ENCODE data around the gene RPTOR.

Gene RPTOR

DNA sequence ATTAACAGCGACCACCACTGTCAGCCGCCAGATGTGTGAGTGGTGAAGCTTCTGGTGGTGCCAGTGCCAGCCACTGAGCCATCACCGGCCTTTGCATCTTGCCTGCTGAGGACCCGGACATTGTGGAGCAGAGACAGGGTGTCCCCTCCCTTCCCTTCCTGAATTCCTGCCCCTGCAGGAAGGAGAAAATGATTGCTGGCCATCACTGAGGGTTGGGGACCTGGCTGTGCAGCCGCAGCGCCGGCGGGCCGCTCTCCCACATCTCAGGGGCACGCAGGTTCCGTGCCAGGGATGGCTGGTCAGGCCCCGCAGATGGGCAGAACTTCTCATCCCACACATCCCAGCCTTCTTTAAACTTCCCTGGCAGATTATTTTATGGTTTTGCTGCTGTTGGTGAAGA lies 56.5 kb downstream of the RPTOR start:
- H3K27ac ChIP-seq (ENCODE audit: low read depth, low read length) = no peak overlapping the region
- H3K36me3 ChIP-seq (ENCODE audit: control insufficient read depth in 1 of 2, insufficient read depth in 2 of 2, low read length in 2 of 2) = no peaks in the 10 kb centered on the region
- no peak overlapping the region for H3K4me3 ChIP-seq (ENCODE audit: low read depth in 1 of 2, low read length in 2 of 2)
- no peaks in the 10 kb centered on the region for H3K9me3 ChIP-seq (ENCODE audit: control insufficient read depth in 1 of 2, low read length in 2 of 2)
- peaks cover 37 to 41% of the 10 kb centered on the region in 2 donors for H3K4me1 ChIP-seq (ENCODE audit: control insufficient read depth in 1 of 2, insufficient read depth in 2 of 2, low read length in 2 of 2)
- H3K27me3 ChIP-seq (ENCODE audit: control insufficient read depth in 1 of 2, insufficient read depth in 2 of 2, low read length in 2 of 2) = no peaks in the 10 kb centered on the region
- H3K9ac ChIP-seq (ENCODE audit: low read depth in 1 of 2, low read length in 2 of 2) = no peak overlapping the region

- Histone ChIP-seq H3K27ac (ENCODE audit: low read depth, low read length) (no peak overlapping the region), H3K27me3 (ENCODE audit: control insufficient read depth in 1 of 2, insufficient read depth in 2 of 2, low read length in 2 of 2) (no peaks in the 10 kb centered on the region), H3K4me1 (ENCODE audit: control insufficient read depth in 1 of 2, insufficient read depth in 2 of 2, low read length in 2 of 2) (peaks cover 40 to 42% of the 10 kb centered on the region in 2 donors), H3K9ac (ENCODE audit: low read depth in 1 of 2, low read length in 2 of 2) (no peak overlapping the region), H3K4me3 (ENCODE audit: low read depth in 1 of 2, low read length in 2 of 2) (no peak overlapping the region), H3K36me3 (ENCODE audit: control insufficient read depth in 1 of 2, insufficient read depth in 2 of 2, low read length in 2 of 2) (no peaks in the 10 kb centered on the region), H3K9me3 (ENCODE audit: control insufficient read depth in 1 of 2, low read length in 2 of 2) (no peaks in the 10 kb centered on the region)
Measured at GRCh38 chr17:80603396-80603795, 58.8 kb downstream of the RPTOR start.

DNA sequence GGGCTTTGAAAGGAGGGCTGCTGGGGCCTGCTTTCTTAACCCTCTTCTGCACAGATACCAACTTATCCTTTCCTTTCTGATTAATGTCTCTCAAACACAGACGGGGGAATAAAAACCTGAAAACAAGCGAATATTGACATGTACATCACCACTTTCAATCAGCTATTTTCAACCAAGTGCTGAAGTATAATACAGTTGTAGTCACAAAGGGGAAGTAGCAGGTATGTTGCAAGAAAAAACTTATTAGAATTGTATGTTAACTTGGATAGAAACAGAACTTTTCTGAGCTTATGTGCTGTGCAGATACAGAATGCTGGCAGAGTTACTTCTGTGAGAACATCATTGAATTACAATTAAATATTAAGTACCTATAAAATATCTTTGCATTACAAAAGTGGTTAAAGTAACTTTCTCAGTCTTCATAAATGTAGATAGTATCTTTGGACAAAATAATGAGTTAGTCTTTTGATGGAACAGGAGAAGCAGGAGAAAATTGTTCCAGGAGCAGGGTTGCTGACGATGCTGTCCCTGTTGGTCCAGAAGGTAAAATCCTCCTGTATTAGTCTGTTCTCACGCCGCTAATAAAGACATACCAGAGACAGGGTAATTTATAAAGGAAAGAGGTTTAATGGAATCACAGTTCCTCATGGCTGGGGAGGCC lies 59.5 kb downstream of the RPTOR start:
- no peaks in the 10 kb centered on the region for H3K9me3 ChIP-seq (ENCODE audit: control insufficient read depth in 1 of 2, low read length in 2 of 2)
- no peak overlapping the region for H3K4me3 ChIP-seq (ENCODE audit: low read depth in 1 of 2, low read length in 2 of 2)
- no peak overlapping the region for H3K9ac ChIP-seq (ENCODE audit: low read depth in 1 of 2, low read length in 2 of 2)
- H3K27me3 ChIP-seq (ENCODE audit: control insufficient read depth in 1 of 2, insufficient read depth in 2 of 2, low read length in 2 of 2) = no peaks in the 10 kb centered on the region
- H3K27ac ChIP-seq (ENCODE audit: low read depth, low read length) = no peak overlapping the region
- H3K4me1 ChIP-seq (ENCODE audit: control insufficient read depth in 1 of 2, insufficient read depth in 2 of 2, low read length in 2 of 2) = peaks cover 33 to 39% of the 10 kb centered on the region in 2 donors
- H3K36me3 ChIP-seq (ENCODE audit: control insufficient read depth in 1 of 2, insufficient read depth in 2 of 2, low read length in 2 of 2) = no peaks in the 10 kb centered on the region

- Histone ChIP-seq H3K4me3 (ENCODE audit: low read depth in 1 of 2, low read length in 2 of 2) (no peak overlapping the region), H3K9me3 (ENCODE audit: control insufficient read depth in 1 of 2, low read length in 2 of 2) (no peaks in the 10 kb centered on the region), H3K9ac (ENCODE audit: low read depth in 1 of 2, low read length in 2 of 2) (no peak overlapping the region), H3K4me1 (ENCODE audit: control insufficient read depth in 1 of 2, insufficient read depth in 2 of 2, low read length in 2 of 2) (peaks cover 28 to 34% of the 10 kb centered on the region in 2 donors), H3K27me3 (ENCODE audit: control insufficient read depth in 1 of 2, insufficient read depth in 2 of 2, low read length in 2 of 2) (no peaks in the 10 kb centered on the region), H3K27ac (ENCODE audit: low read depth, low read length) (no peak overlapping the region), H3K36me3 (ENCODE audit: control insufficient read depth in 1 of 2, insufficient read depth in 2 of 2, low read length in 2 of 2) (no peaks in the 10 kb centered on the region)
Measured at GRCh38 chr17:80604670-80605010, 60.0 kb downstream of the RPTOR start.

GRCh38 chr17:80605326-80606066 lies 60.9 kb downstream of the RPTOR start:
- Histone ChIP-seq H3K9me3 (ENCODE audit: control insufficient read depth in 1 of 2, low read length in 2 of 2) (no peaks in the 10 kb centered on the region), H3K4me1 (ENCODE audit: control insufficient read depth in 1 of 2, insufficient read depth in 2 of 2, low read length in 2 of 2) (peaks cover 19 to 26% of the 10 kb centered on the region in 2 donors), H3K36me3 (ENCODE audit: control insufficient read depth in 1 of 2, insufficient read depth in 2 of 2, low read length in 2 of 2) (no peaks in the 10 kb centered on the region), H3K4me3 (ENCODE audit: low read depth in 1 of 2, low read length in 2 of 2) (no peak overlapping the region), H3K27ac (ENCODE audit: low read depth, low read length) (no peak overlapping the region), H3K9ac (ENCODE audit: low read depth in 1 of 2, low read length in 2 of 2) (no peak overlapping the region), H3K27me3 (ENCODE audit: control insufficient read depth in 1 of 2, insufficient read depth in 2 of 2, low read length in 2 of 2) (no peaks in the 10 kb centered on the region)

DNA sequence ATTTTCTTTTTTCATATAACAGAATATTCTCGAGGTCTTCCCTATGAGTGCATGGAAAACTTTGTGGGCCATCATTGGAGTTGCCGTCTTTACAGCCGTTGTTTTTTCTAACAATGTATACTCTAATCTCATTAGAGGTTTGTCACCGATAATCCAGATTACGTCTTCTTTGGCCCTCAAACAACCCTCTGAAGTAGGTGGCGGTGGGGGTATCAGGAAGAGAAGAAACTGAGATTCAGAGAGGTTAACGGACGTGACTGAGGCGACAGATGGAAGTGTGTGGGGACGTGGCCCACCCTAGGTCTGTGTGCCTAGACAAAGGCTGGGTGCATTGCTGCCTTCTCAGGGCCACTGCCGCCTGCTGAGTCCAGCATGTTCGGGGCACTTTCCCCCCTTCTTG lies 63.7 kb downstream of the RPTOR start:
- Histone ChIP-seq H3K4me3 (ENCODE audit: low read depth in 1 of 2, low read length in 2 of 2) (no peak overlapping the region), H3K27ac (ENCODE audit: low read depth, low read length) (no peak overlapping the region), H3K9me3 (ENCODE audit: control insufficient read depth in 1 of 2, low read length in 2 of 2) (no peaks in the 10 kb centered on the region), H3K36me3 (ENCODE audit: control insufficient read depth in 1 of 2, insufficient read depth in 2 of 2, low read length in 2 of 2) (no peaks in the 10 kb centered on the region), H3K4me1 (ENCODE audit: control insufficient read depth in 1 of 2, insufficient read depth in 2 of 2, low read length in 2 of 2) (peaks cover 11 to 19% of the 10 kb centered on the region in 2 donors), H3K9ac (ENCODE audit: low read depth in 1 of 2, low read length in 2 of 2) (no peak overlapping the region), H3K27me3 (ENCODE audit: control insufficient read depth in 1 of 2, insufficient read depth in 2 of 2, low read length in 2 of 2) (no peaks in the 10 kb centered on the region)

DNA sequence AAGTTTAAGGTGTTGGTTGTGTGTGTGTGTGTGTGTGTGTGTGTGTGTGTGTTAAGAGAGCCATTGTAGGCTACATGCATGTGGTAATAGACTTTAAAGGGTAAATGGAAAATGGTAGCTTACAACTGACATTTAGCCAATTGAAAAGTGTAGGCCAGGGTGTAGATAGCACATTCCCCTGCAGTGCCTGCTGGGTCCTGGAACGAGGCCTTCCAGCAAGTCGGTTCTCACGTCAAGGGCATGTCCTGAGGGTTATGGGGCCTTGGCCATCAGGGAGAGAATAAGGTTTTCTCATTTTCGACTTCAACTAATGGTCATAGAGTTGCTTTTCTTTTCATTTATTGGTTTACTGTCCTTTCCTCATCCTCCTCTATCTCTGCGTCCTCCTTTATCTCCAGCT lies 65.1 kb downstream of the RPTOR start:
- Histone ChIP-seq H3K9ac (ENCODE audit: low read depth in 1 of 2, low read length in 2 of 2) (no peak overlapping the region), H3K36me3 (ENCODE audit: control insufficient read depth in 1 of 2, insufficient read depth in 2 of 2, low read length in 2 of 2) (no peaks in the 10 kb centered on the region), H3K27me3 (ENCODE audit: control insufficient read depth in 1 of 2, insufficient read depth in 2 of 2, low read length in 2 of 2) (no peaks in the 10 kb centered on the region), H3K27ac (ENCODE audit: low read depth, low read length) (no peak overlapping the region), H3K4me1 (ENCODE audit: control insufficient read depth in 1 of 2, insufficient read depth in 2 of 2, low read length in 2 of 2) (peaks cover 6 to 13% of the 10 kb centered on the region in 2 donors), H3K9me3 (ENCODE audit: control insufficient read depth in 1 of 2, low read length in 2 of 2) (no peaks in the 10 kb centered on the region), H3K4me3 (ENCODE audit: low read depth in 1 of 2, low read length in 2 of 2) (no peak overlapping the region)

- no peaks in the 10 kb centered on the region for H3K36me3 ChIP-seq (ENCODE audit: control insufficient read depth in 1 of 2, insufficient read depth in 2 of 2, low read length in 2 of 2)
- no peak overlapping the region for H3K4me3 ChIP-seq (ENCODE audit: low read depth in 1 of 2, low read length in 2 of 2)
- H3K27me3 ChIP-seq (ENCODE audit: control insufficient read depth in 1 of 2, insufficient read depth in 2 of 2, low read length in 2 of 2) = no peaks in the 10 kb centered on the region
- H3K27ac ChIP-seq (ENCODE audit: low read depth, low read length) = no peak overlapping the region
- peaks cover 0 to 2% of the 10 kb centered on the region in 2 donors for H3K4me1 ChIP-seq (ENCODE audit: control insufficient read depth in 1 of 2, insufficient read depth in 2 of 2, low read length in 2 of 2)
- H3K9ac ChIP-seq (ENCODE audit: low read depth in 1 of 2, low read length in 2 of 2) = no peak overlapping the region
- H3K9me3 ChIP-seq (ENCODE audit: control insufficient read depth in 1 of 2, low read length in 2 of 2) = no peaks in the 10 kb centered on the region
Measured at GRCh38 chr17:80611816-80612215, 67.2 kb downstream of the RPTOR start.

- no peaks in the 10 kb centered on the region for H3K36me3 ChIP-seq (ENCODE audit: control insufficient read depth in 1 of 2, insufficient read depth in 2 of 2, low read length in 2 of 2)
- H3K27ac ChIP-seq (ENCODE audit: low read depth, low read length) = no peak overlapping the region
- H3K27me3 ChIP-seq (ENCODE audit: control insufficient read depth in 1 of 2, insufficient read depth in 2 of 2, low read length in 2 of 2) = no peaks in the 10 kb centered on the region
- no peaks in the 10 kb centered on the region for H3K4me1 ChIP-seq (ENCODE audit: control insufficient read depth in 1 of 2, insufficient read depth in 2 of 2, low read length in 2 of 2)
- H3K9ac ChIP-seq (ENCODE audit: low read depth in 1 of 2, low read length in 2 of 2) = no peak overlapping the region
- no peaks in the 10 kb centered on the region for H3K9me3 ChIP-seq (ENCODE audit: control insufficient read depth in 1 of 2, low read length in 2 of 2)
- H3K4me3 ChIP-seq (ENCODE audit: low read depth in 1 of 2, low read length in 2 of 2) = no peak overlapping the region
Measured at GRCh38 chr17:80612997-80613731, 68.5 kb downstream of the RPTOR start.

DNA sequence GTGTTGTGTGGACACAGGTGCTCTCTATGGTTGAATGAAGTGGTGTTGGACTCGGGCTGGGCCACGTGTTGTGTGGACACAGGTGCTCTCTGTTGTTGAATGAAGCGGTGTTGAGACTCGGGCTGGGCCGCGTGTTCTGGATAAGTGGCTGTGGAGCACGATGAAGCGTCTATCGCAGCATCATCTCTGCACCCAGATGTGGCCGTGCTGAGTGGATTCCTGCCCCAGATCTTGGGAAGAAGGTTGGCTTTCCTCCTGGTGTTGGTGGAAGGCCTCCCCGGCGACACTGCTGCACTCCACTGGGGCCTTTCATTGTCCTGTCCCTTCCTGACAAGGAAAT lies 69.1 kb downstream of the RPTOR start:
- Histone ChIP-seq H3K9me3 (ENCODE audit: control insufficient read depth in 1 of 2, low read length in 2 of 2) (no peaks in the 10 kb centered on the region), H3K9ac (ENCODE audit: low read depth in 1 of 2, low read length in 2 of 2) (no peak overlapping the region), H3K36me3 (ENCODE audit: control insufficient read depth in 1 of 2, insufficient read depth in 2 of 2, low read length in 2 of 2) (no peaks in the 10 kb centered on the region), H3K27me3 (ENCODE audit: control insufficient read depth in 1 of 2, insufficient read depth in 2 of 2, low read length in 2 of 2) (no peaks in the 10 kb centered on the region), H3K4me1 (ENCODE audit: control insufficient read depth in 1 of 2, insufficient read depth in 2 of 2, low read length in 2 of 2) (no peaks in the 10 kb centered on the region), H3K27ac (ENCODE audit: low read depth, low read length) (no peak overlapping the region), H3K4me3 (ENCODE audit: low read depth in 1 of 2, low read length in 2 of 2) (no peak overlapping the region)
